Central memory CD8-positive, alpha-beta T cell (primary cell): ENCODE data around the gene SLC6A1.
"Not testable (repeated sequence)": the region's sequence is repeated elsewhere in the genome, so short reads cannot be mapped to it uniquely, and the experiment has no call there.

Experiments
- ATAC-seq: fragments of 150-1000 bp; cut with Tn5 transposase; replicated peaks from 2 replicates; pipeline ENCODE4 v1.10.0; 2022; ENCODE audit warnings: mild to moderate bottlenecking, moderate FRiP score, moderate number of reproducible peaks; ENCODE audit not compliant: poor library complexity, severe bottlenecking; ENCODE audit errors: extremely low read depth
- DNase-seq, 2 donors: peaks; one replicate each; pipeline ENCODE4 v3.0.0; 2021; ENCODE audit warnings: low spot score in 2 of 2
- H3K27ac Mint-ChIP-seq: one replicate; pipeline ENCODE4 v1.8.0; 2022; ENCODE audit warnings: low read depth, mild to moderate bottlenecking, moderate library complexity, mixed read lengths
- H3K27me3 Mint-ChIP-seq: one replicate; pipeline ENCODE4 v1.8.0; 2022; ENCODE audit warnings: mixed read lengths
- H3K36me3 Mint-ChIP-seq: one replicate; pipeline ENCODE4 v1.8.0; 2022; ENCODE audit warnings: mild to moderate bottlenecking, moderate library complexity, mixed read lengths; ENCODE audit not compliant: insufficient read depth
- H3K4me1 Mint-ChIP-seq: one replicate; pipeline ENCODE4 v1.8.0; 2022; ENCODE audit warnings: mixed read lengths
- H3K4me3 Mint-ChIP-seq: one replicate; pipeline ENCODE4 v1.8.0; 2022; ENCODE audit warnings: mild to moderate bottlenecking, moderate library complexity, mixed read lengths
- H3K9me3 Mint-ChIP-seq: one replicate; pipeline ENCODE4 v1.8.0; 2022; ENCODE audit warnings: mixed read lengths

Gene SLC6A1

GRCh38 chr3:11074011-11074410 lies 81.5 kb downstream of the SLC6A1 start:
- no peak for DNase-seq
- Mint-ChIP-seq H3K4me3 (no peak overlapping the region), H3K9me3 (no peaks in the 10 kb centered on the region), H3K4me1 (no peaks in the 10 kb centered on the region), H3K36me3 (no peaks in the 10 kb centered on the region), H3K27me3 (peaks cover 29% of the 10 kb centered on the region), H3K27ac (no peak overlapping the region)
- ATAC-seq, result no peak

GRCh38 chr3:11074451-11074850 lies 81.9 kb downstream of the SLC6A1 start:
- no peak overlapping the region for H3K4me3 Mint-ChIP-seq
- no peak overlapping the region for H3K27ac Mint-ChIP-seq
- no peaks in the 10 kb centered on the region for H3K4me1 Mint-ChIP-seq
- H3K27me3 Mint-ChIP-seq, result peaks cover 29% of the 10 kb centered on the region
- H3K36me3 Mint-ChIP-seq, result no peaks in the 10 kb centered on the region
- ATAC-seq (no peak), DNase-seq (no peak)
- no peaks in the 10 kb centered on the region for H3K9me3 Mint-ChIP-seq

DNA sequence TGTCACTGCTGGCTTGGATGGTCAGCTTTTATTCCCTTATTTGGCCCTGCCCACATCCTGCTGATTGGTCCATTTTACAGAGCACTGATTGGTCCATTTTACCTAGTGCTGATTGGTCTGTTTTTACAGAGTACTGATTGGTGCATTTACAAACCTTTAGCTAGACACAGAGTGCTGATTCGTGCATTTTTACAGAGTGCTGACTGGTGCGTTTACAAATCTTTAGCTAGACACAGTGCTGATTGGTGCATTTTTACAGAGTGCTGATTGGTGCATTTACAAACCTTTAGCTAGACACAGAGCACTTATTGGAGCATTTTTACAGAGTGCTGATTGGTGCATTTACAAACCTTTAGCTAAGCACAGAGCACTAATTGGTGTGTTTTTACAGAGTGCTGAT lies 82.6 kb downstream of the SLC6A1 start:
- H3K9me3 Mint-ChIP-seq, DNase-seq, H3K4me1 Mint-ChIP-seq, H3K4me3 Mint-ChIP-seq, ATAC-seq, H3K36me3 Mint-ChIP-seq, H3K27ac Mint-ChIP-seq: not testable (repeated sequence)
- peaks cover 29% of the 10 kb centered on the region for H3K27me3 Mint-ChIP-seq

DNA sequence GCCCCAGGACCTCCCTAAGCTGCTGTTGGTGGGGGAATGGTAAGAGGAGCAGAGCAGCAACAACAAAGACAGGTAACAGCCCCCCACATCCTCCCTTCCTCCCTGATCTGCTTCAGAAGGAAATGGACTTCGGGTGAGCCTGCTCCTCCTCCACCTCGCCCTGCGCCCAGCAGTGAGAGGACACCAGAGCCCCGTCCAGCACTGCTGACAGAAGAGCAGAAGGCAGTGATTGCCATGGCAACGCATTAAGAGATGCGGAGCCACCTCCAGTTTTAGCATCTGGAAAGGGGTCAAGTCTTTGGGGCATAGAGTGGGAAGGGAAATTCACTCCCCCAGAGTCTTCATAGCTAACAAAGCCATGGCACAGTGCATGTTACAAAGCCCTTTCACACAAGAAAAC lies 84.2 kb downstream of the SLC6A1 start:
- no peaks in the 10 kb centered on the region for H3K36me3 Mint-ChIP-seq
- H3K4me1 Mint-ChIP-seq, result no peaks in the 10 kb centered on the region
- no peak for ATAC-seq
- H3K27ac Mint-ChIP-seq, result no peak overlapping the region
- no peaks in the 10 kb centered on the region for H3K9me3 Mint-ChIP-seq
- no peak overlapping the region for H3K4me3 Mint-ChIP-seq
- no peak for DNase-seq
- H3K27me3 Mint-ChIP-seq, result peaks cover 30% of the 10 kb centered on the region

DNA sequence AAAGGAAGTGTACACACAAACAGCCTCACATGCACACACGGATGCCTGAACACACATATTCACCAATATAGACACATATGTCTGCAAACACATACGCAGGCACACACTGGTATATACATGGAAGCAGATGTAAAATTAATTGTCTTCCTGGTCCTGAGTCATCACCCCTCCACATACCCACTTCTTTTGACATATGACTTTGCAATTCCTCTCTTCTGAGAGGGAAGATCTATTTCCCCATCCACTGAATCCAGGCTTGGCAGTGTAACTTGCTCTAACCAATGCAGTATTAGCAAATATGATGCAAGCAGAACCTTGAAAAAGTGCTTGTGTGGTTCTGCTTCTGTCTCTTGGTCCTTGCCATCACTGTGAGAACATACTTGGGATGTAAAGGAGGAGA lies 84.9 kb downstream of the SLC6A1 start:
- H3K4me3 Mint-ChIP-seq, result no peak overlapping the region
- no peaks in the 10 kb centered on the region for H3K4me1 Mint-ChIP-seq
- no peaks in the 10 kb centered on the region for H3K9me3 Mint-ChIP-seq
- H3K36me3 Mint-ChIP-seq, result no peaks in the 10 kb centered on the region
- peaks cover 35% of the 10 kb centered on the region for H3K27me3 Mint-ChIP-seq
- ATAC-seq, result no peak
- no peak overlapping the region for H3K27ac Mint-ChIP-seq
- no peak for DNase-seq

- Mint-ChIP-seq H3K9me3 (no peaks in the 10 kb centered on the region), H3K36me3 (no peaks in the 10 kb centered on the region), H3K27me3 (peaks cover 26% of the 10 kb centered on the region), H3K4me1 (no peaks in the 10 kb centered on the region), H3K4me3 (no peak overlapping the region), H3K27ac (no peak overlapping the region)
- DNase-seq, result no peak
- no peak for ATAC-seq
Observed at GRCh38 chr3:11078826-11079515, 86.4 kb downstream of the SLC6A1 start.

DNA sequence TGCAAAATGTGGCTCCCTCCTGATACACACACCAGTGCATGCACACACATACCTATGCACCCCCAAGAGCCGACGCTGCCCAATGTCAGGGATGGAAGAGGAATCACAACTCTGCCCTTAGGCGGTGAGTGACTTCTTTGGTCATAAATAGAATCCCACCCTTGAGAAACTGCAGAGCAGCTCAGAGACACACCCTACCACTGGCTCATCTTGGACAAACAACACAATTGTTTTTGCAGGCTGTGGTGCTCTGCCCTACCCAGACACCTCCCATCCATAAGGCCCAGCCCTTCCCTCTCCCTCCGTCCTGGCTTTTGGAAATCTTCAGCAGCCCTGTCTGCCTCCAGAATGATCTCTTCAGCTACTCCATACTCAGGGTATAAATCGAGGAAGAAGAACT lies 87.9 kb downstream of the SLC6A1 start:
- DNase-seq (no peak), ATAC-seq (no peak)
- Mint-ChIP-seq H3K4me3 (no peak overlapping the region), H3K4me1 (no peaks in the 10 kb centered on the region), H3K9me3 (no peaks in the 10 kb centered on the region), H3K27me3 (peaks cover 23% of the 10 kb centered on the region), H3K27ac (no peak overlapping the region), H3K36me3 (no peaks in the 10 kb centered on the region)

DNA sequence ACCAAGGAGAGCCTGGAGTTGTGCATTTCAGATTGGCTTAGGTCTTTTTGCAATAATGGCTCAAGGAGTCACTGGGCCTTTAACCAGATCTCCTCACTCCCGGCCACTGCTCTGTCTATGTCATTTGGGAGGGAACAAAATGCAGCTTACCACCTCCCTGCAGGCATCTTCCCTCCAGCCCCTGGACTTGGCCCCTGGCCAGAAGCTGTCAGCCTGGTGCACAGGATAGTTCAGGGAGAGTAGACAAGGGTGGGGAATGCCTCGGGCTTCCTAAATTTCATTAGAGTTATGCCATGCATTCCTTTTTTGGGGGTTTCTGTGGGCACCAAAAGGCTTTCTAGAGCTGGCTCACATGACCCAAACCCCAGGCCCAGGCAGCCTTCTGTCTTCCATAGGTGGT lies 91.5 kb downstream of the SLC6A1 start:
- ATAC-seq (no peak), DNase-seq (no peak)
- no peaks in the 10 kb centered on the region for H3K36me3 Mint-ChIP-seq
- no peak overlapping the region for H3K4me3 Mint-ChIP-seq
- no peak overlapping the region for H3K27ac Mint-ChIP-seq
- H3K9me3 Mint-ChIP-seq, result no peaks in the 10 kb centered on the region
- no peaks in the 10 kb centered on the region for H3K4me1 Mint-ChIP-seq
- H3K27me3 Mint-ChIP-seq, result peaks cover 18% of the 10 kb centered on the region

GRCh38 chr3:11084677-11085076 lies 92.1 kb downstream of the SLC6A1 start:
- H3K4me3 Mint-ChIP-seq, result no peak overlapping the region
- H3K27me3 Mint-ChIP-seq, result peaks cover 18% of the 10 kb centered on the region
- H3K36me3 Mint-ChIP-seq, result no peaks in the 10 kb centered on the region
- no peak for ATAC-seq
- H3K9me3 Mint-ChIP-seq, result no peaks in the 10 kb centered on the region
- no peak overlapping the region for H3K27ac Mint-ChIP-seq
- no peak for DNase-seq
- H3K4me1 Mint-ChIP-seq, result no peaks in the 10 kb centered on the region

- no peak for DNase-seq
- ATAC-seq, result no peak
- no peaks in the 10 kb centered on the region for H3K36me3 Mint-ChIP-seq
- no peak overlapping the region for H3K27ac Mint-ChIP-seq
- no peak overlapping the region for H3K4me3 Mint-ChIP-seq
- H3K9me3 Mint-ChIP-seq, result no peaks in the 10 kb centered on the region
- H3K4me1 Mint-ChIP-seq, result no peaks in the 10 kb centered on the region
- peaks cover 18% of the 10 kb centered on the region for H3K27me3 Mint-ChIP-seq
Observed at GRCh38 chr3:11085093-11085840, 92.7 kb downstream of the SLC6A1 start.

DNA sequence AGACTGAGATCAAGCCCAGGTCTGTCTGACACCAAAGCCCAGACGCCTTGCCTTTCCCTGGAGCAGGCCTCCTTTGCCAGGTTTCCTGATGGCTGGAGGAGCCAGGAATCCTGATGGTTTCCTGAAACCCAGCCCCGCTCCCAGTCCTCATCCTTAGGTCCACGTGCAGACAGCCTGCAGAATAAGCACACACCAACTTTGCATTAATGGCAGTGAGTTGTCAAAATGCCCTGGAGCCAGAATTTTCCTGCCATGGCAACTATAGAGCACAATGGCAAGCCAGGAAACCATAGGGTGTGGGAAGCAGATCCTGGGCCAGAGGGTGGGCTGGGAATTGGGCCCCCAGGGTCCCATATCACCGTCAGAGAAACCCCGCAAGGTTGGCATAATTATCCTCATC lies 94.3 kb downstream of the SLC6A1 start:
- Mint-ChIP-seq H3K9me3 (no peaks in the 10 kb centered on the region), H3K4me1 (no peaks in the 10 kb centered on the region), H3K36me3 (no peaks in the 10 kb centered on the region), H3K4me3 (no peak overlapping the region), H3K27ac (no peak overlapping the region), H3K27me3 (peaks cover 14% of the 10 kb centered on the region)
- ATAC-seq (no peak), DNase-seq (no peak)

DNA sequence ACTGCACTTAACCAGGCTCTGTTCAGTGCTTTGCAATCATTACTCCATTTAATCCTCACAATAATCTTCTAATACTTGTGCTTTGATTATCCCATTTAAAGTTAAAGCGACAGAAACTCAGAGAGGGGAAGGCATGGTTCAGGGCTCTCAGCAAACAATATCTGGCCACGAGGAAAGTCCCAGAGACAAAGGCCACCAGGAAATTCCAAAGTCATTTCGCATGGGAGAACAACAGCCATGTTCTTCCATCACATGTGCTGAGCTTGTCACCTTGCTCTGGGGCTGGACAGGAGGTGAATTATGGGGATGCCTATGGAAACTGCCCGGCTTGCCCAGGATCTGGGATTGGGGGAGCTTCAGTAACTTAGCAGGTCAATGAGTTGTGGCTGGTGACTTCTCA lies 95.5 kb downstream of the SLC6A1 start:
- no peak overlapping the region for H3K4me3 Mint-ChIP-seq
- H3K9me3 Mint-ChIP-seq, result no peaks in the 10 kb centered on the region
- no peak for DNase-seq
- no peaks in the 10 kb centered on the region for H3K36me3 Mint-ChIP-seq
- H3K4me1 Mint-ChIP-seq, result no peaks in the 10 kb centered on the region
- no peak for ATAC-seq
- peaks cover 11% of the 10 kb centered on the region for H3K27me3 Mint-ChIP-seq
- H3K27ac Mint-ChIP-seq, result no peak overlapping the region

DNA sequence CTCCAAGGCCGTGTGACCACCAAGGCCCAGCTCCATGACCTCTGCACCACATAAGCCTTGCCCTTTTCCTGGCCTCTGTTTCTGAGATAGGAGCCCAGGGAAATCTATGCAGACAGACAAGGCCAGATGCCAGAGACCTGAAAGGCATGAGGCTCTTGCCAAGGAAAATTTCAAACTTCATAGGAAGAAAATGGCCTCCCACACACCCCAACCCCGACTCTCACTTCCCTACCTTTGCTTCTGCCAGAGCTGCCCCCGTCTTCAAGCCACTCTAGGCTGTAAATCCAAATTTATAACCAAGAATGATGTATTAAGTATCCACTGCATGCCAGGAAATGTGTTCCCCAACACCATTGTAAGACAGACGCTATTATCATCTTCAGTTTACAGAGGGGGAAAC lies 96.3 kb downstream of the SLC6A1 start:
- Mint-ChIP-seq H3K4me3 (no peak overlapping the region), H3K36me3 (no peaks in the 10 kb centered on the region), H3K9me3 (no peaks in the 10 kb centered on the region), H3K27ac (no peak overlapping the region), H3K27me3 (peaks cover 11% of the 10 kb centered on the region), H3K4me1 (no peaks in the 10 kb centered on the region)
- DNase-seq (no peak), ATAC-seq (no peak)
